Lung microvascular endothelial cell (primary cell): ENCODE data around the gene FALEC. TPM values are rescaled to one million over a fixed set of nuclear protein-coding genes. Genes with fewer than 3 reads are reported as not detected.
A peak's percentile ranks its signal among the peaks of the same experiment; 100 is the strongest.

Experiments
- DNase-seq, 2 donors: peaks; one replicate each; pipeline versions ENCODE4 v3.0.0 to v3.0.0-alpha.2; 2010; ENCODE audit warnings: low read depth in 2 of 2
- total RNA-seq: library from RNA; depleted of rRNA; stranded (reverse); fragments of >200 nt; gene quantifications from 2 replicates; pipeline ENCODE4 v1.2.1, GENCODE V29; 2014

FALEC gene
- total RNA-seq, 1 donor from 2014 or later = not detected

- no peak for DNase-seq
Measured at GRCh38 chr1:150511985-150512660, 3.4 kb upstream of the FALEC start.

- DNase-seq = no peak
Measured at GRCh38 chr1:150512846-150513245, 2.7 kb upstream of the FALEC start.

- no peak for DNase-seq
Measured at GRCh38 chr1:150513351-150513791, 2.2 kb upstream of the FALEC start.

GRCh38 chr1:150514260-150514659, 1.3 kb upstream of the FALEC start:
- no peak for DNase-seq

- DNase-seq = peak in 1 of 2 donors; percentile 11
Measured at GRCh38 chr1:150514913-150515327, 632 bp upstream of the FALEC start.

GRCh38 chr1:150516050-150516591, 569 bp downstream of the FALEC start:
- peak in 1 of 2 donors; percentile 16 for DNase-seq

- DNase-seq = peak in 1 of 2 donors; percentile 26
Measured at GRCh38 chr1:150516616-150517015, 1.1 kb downstream of the FALEC start.

- no peak for DNase-seq
Measured at GRCh38 chr1:150521196-150521968, 5.8 kb downstream of the FALEC start.

- DNase-seq = no peak
Measured at GRCh38 chr1:150525348-150525747, 9.8 kb downstream of the FALEC start.

GRCh38 chr1:150528196-150528595, 12.6 kb downstream of the FALEC start:
- no peak for DNase-seq

- DNase-seq = peak; percentile 27 to 50
Measured at GRCh38 chr1:150529017-150529416, 13.5 kb downstream of the FALEC start.

- no peak for DNase-seq
Measured at GRCh38 chr1:150530491-150531159, 15.1 kb downstream of the FALEC start.

GRCh38 chr1:150532860-150533259, 17.3 kb downstream of the FALEC start:
- DNase-seq = no peak

- no peak for DNase-seq
Measured at GRCh38 chr1:150534002-150534401, 18.4 kb downstream of the FALEC start.

- no peak for DNase-seq
Measured at GRCh38 chr1:150535511-150536287, 20.1 kb downstream of the FALEC start.

GRCh38 chr1:150536836-150537731, 21.5 kb downstream of the FALEC start:
- DNase-seq = no peak

- DNase-seq = no peak
Measured at GRCh38 chr1:150537732-150538684, 22.5 kb downstream of the FALEC start.

- no peak for DNase-seq
Measured at GRCh38 chr1:150543500-150544143, 28.1 kb downstream of the FALEC start.

- DNase-seq = no peak
Measured at GRCh38 chr1:150544204-150544603, 28.7 kb downstream of the FALEC start.
